ENCODE data around the gene CDCA8.

DNA sequence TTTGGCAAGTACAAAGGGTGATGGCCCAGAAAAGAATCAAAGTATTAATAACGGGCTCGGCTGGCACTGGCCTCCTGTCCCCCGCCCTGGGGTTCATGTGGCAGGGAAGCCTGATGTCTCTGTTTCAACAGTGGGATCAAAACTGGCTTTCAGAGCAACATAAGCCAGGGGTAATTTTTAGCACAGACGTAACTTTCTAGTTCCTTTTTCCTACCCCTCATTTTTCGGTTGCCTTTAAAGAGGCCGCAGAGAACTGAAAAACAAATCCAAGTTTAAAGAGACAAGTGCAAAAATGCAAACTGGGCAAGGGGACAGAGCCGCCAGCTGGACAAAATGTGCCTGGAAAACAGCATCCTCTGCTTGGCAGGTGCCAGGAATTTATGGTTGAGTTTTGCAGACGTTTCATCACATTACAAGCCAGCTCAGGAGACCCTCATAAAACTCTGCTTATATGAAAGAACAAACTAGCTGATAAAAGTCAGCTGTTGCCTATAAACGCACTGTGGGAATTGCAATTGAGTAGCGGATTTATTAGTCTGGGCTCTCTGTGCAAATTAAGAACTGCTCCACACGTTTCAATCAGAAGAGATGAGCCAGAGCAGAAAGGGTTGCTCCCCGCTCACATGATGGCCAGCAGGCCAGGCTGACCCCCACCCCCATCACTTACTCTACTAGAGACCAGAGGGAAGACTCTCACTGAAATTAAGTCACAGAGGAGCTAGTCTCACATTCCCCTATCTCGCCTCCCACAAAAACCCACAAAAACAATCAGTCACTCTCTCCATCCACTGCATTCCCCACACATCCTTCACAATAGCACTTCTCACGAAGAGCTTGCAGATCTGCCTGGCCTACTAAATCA, 15.8 kb upstream of the CDCA8 start:
- TF ChIP-seq POLR2A (IDR thresholded peaks at IDR 0.05; ENCODE audit: insufficient read depth in 1 of 2, low read depth in 2 of 2, low read length in 2 of 2) (no peak), JUN (CRISPR knock-in tag; IDR thresholded peaks at IDR 0.05) (no peak), TAF1 (CRISPR knock-in tag; IDR thresholded peaks at IDR 0.05) (no peak), NCOA1 (CRISPR knock-in tag; IDR thresholded peaks at IDR 0.05) (no peak), ZNF841 (CRISPR knock-in tag; IDR thresholded peaks at IDR 0.05; ENCODE audit: borderline replicate concordance) (no peak), TGIF2 (CRISPR knock-in tag; IDR thresholded peaks at IDR 0.05) (no peak), ZNF563 (CRISPR knock-in tag; IDR thresholded peaks at IDR 0.05) (no peak), SIN3A (IDR thresholded peaks at IDR 0.05; ENCODE audit: borderline replicate concordance, low read depth, low read length) (no peak)
- TF ChIP-seq, protein P1, sequence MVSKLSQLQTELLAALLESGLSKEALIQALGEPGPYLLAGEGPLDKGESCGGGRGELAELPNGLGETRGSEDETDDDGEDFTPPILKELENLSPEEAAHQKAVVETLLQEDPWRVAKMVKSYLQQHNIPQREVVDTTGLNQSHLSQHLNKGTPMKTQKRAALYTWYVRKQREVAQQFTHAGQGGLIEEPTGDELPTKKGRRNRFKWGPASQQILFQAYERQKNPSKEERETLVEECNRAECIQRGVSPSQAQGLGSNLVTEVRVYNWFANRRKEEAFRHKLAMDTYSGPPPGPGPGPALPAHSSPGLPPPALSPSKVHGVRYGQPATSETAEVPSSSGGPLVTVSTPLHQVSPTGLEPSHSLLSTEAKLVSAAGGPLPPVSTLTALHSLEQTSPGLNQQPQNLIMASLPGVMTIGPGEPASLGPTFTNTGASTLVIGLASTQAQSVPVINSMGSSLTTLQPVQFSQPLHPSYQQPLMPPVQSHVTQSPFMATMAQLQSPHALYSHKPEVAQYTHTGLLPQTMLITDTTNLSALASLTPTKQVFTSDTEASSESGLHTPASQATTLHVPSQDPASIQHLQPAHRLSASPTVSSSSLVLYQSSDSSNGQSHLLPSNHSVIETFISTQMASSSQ (IDR thresholded peaks at IDR 0.05; ENCODE audit: low read depth) = no peak
- TF ChIP-seq, protein P1 (CRISPR knock-in tag; IDR thresholded peaks at IDR 0.05; ENCODE audit: borderline replicate concordance) = no peak
- TF ChIP-seq, protein P2, sequence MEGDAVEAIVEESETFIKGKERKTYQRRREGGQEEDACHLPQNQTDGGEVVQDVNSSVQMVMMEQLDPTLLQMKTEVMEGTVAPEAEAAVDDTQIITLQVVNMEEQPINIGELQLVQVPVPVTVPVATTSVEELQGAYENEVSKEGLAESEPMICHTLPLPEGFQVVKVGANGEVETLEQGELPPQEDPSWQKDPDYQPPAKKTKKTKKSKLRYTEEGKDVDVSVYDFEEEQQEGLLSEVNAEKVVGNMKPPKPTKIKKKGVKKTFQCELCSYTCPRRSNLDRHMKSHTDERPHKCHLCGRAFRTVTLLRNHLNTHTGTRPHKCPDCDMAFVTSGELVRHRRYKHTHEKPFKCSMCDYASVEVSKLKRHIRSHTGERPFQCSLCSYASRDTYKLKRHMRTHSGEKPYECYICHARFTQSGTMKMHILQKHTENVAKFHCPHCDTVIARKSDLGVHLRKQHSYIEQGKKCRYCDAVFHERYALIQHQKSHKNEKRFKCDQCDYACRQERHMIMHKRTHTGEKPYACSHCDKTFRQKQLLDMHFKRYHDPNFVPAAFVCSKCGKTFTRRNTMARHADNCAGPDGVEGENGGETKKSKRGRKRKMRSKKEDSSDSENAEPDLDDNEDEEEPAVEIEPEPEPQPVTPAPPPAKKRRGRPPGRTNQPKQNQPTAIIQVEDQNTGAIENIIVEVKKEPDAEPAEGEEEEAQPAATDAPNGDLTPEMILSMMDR (CRISPR knock-in tag; IDR thresholded peaks at IDR 0.05) = peak; percentile 17

All from HepG2 (cell line).